CD1c-positive myeloid dendritic cell (primary cell): Measurements from ENCODE around the gene TAF12.
"Not testable (repeated sequence)": the region's sequence is repeated elsewhere in the genome, so short reads cannot be mapped to it uniquely, and the experiment has no call there.

Source experiments
- DNase-seq: peaks from one replicate; pipeline ENCODE4 v3.0.0-alpha.2; 2016; ENCODE audit errors: extremely low spot score

Gene TAF12

GRCh38 chr1:28581531-28582247 lies 61.2 kb downstream of the TAF12 start:
- DNase-seq = peak; percentile 98

DNA sequence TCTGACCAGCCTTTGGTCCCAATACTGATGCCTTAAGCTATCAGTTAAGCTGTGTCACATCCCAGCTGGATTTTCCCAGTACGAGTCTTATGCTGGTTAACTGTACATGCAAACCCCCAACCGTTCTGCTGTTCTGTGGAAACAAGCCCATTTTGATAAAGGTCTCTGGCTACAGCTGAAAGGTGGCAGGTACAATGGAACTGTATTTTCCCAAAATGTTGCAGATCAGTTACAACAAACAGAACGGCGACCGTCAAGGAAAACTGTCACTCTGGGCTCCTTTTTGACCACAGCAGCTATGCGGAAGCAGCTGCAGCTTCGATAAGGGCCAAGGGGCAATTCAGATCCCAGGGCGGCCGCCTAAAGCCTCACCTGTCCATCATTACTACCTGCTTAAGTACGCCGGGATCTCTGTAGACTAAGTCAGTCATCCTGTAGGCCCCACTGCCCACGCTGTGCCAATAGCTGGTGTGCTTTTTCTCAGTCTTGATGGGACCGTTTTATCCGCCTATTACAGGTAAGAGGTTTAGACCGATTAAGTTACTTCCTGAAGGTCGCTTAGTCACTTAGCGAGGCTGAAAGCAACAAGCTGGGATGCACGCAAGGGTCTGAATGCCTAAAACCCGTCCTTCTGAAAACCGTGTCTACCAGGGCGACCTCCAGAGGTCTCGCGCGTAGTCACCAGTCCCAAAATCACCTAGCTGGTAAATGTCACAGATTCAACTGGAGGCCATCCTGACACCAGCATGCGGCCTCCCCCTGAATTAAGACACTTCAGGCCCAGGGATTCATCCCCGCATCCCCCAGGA lies 61.9 kb downstream of the TAF12 start:
- peak; percentile 51 for DNase-seq

DNA sequence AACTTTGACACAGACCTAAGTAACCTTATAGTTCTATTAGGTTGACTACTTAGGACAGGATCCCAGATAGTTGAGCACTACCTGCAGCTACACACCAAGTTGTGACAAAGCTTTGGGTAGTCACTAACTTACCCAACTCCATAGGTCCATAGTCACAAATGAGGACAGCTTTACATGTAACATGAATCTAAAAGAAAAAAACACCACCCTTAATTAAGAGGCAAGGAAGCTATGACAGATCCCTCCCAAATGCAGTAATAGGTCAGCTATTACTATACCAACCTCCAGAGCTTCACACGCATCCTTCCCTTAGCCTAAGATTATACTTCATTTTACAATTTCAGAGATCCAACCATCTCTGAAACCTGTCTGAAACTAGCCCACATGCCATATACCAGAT lies 63.5 kb downstream of the TAF12 start:
- DNase-seq = no peak

DNA sequence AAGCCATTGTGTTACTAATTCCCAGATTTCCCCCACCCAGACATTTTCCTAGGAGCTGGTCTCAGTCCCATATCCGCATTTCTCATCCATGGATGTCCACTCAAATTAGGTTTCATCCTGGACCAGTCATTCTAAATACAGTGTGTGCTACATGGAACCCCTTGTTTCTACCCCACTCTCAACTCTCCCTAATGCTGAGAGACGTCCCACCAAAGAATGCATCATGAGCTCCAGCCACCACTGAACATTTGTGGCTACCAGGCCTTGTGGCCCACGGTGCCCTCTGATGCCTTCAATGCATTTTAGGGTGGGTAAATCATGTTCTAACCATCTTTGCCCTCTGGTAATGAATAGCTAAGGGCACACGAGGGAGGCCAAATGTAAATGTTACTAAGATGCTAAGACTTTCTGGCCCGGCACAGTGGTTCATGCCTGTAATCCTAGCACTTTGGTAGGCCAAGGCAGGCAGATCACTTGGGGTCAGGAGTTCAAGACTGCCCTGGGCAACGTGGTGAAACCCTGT lies 64.1 kb downstream of the TAF12 start:
- DNase-seq = no peak

DNA sequence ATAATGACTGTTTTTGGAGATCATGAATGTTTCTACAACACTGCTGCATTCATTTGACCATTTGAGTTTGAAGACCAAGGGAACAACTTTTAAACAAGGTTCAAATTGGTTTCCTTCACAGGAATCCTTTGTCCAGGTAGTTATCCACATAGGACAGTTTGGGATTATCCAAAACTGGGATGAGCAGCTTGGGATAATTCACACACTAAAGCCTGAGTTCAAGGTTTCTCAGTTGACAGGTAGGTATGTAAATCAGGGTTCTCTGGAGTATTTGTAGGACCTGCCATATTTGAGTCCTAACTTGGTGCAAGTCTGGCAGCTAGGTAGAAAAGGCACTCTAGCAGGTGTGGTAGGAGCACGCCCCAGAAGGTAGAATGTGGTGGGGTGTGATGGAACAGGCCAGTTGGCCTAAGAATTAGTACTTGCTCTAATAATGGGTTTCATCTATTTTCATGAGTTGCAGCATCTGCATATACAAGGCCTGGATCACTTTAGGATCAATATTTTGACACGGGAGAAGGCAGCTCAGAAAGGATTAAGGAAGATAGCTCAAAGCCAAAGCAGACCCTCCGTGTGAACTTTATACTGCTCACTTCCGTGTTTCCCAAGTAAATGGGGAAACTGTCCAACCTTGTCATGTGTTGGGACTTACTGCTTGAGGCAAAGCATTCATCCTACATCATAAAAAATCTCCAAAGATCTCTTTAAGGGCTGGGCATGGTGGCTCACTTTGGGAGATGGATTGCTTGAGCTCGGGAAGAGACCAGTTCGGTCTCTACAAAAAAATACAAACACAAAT lies 64.9 kb downstream of the TAF12 start:
- DNase-seq = peak; percentile 33

DNA sequence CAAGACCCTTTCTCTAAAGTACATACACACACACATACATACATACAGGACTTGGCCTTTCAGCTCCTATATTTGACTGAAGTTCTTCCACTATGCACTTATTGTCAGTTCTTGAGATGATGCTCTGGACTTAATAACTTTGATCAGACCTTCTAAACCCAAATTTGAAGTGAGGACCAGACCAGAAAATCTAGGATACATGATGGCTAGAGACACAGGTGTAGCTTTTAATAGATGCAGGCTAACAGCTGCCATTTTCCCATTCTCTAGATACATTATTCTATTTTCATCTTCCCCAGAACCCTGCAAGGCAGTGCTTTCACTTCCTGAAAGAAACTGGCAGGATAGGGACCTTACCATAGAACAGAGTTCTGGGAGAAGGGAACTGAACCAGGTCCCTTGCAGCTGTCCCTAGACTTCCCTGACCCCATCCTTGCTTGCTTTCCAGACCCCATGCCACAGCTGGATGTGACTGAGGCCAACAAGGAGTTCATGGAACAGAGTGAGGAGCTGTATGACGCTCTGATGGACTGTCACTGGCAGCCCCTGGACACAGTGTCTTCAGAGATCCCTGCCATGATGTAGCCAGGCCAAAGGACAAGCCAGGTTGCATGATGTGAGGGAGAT lies 65.7 kb downstream of the TAF12 start:
- peak; percentile 48 for DNase-seq

DNA sequence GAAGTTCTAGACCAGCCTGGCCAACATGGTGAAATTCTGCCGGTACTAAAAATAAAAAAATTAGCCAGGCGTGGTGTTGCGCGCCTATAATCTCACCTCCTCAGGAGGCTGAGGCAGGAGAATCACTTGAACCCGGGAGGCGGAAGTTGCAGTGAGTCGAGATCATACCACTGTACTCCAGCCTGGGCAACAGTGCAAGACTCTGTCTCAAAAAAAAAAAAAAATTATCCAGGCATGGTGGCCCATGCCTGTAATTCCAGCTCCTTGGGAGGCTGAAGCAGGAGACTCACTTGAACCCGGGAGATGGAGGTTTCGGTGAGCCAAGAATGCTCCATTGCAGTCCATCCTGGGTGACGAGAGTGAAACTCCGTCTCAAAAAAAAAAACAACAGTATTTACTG lies 69.3 kb downstream of the TAF12 start:
- no peak for DNase-seq

- not testable (repeated sequence) for DNase-seq
These were observed 70.0 kb downstream of the TAF12 start for GRCh38 chr1:28572891-28573290.

- no peak for DNase-seq
These were observed 71.0 kb downstream of the TAF12 start for GRCh38 chr1:28571911-28572310.

- no peak for DNase-seq
These were observed 75.9 kb downstream of the TAF12 start for GRCh38 chr1:28566931-28567330.

GRCh38 chr1:28565726-28566125 lies 77.1 kb downstream of the TAF12 start:
- DNase-seq = no peak

- DNase-seq = no peak
These were observed 77.8 kb downstream of the TAF12 start for GRCh38 chr1:28565040-28565439.

DNA sequence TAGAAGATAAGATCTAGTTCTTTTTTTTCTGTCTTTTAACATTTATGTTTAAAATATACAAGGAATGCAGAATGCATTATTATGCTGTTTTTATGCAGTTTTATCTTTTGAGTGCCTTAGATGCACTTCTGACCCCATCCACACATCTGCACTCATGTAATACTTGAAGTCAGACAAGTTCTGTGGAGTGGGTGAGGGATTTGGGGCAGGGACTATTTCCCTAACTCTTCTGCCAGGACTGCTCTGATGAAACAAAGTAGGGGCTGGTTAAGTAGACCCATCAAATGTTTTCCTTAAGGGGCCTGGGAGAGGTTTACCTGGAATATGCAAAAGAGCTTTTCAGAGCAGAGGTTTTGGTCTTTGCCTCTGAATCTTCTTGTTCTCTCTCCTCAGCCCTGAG lies 78.6 kb downstream of the TAF12 start:
- DNase-seq = no peak

- DNase-seq = no peak
These were observed 82.0 kb downstream of the TAF12 start for GRCh38 chr1:28560886-28561285.
